Breast epithelium (tissue), 3 donors: ENCODE measurements around the gene ANKRD65.

Experiments
- CTCF ChIP-seq, 3 donors: fragments of 450-650 bp; IDR thresholded peaks; one replicate each; pipeline ENCODE4 v1.5.1; 2016 to 2017; ENCODE audit warnings: antibody characterized with exemption in 3 of 3, mild to moderate bottlenecking in 3 of 3, moderate library complexity in 3 of 3
- POLR2A ChIP-seq: fragments of 450-650 bp; IDR thresholded peaks from one replicate; pipeline ENCODE4 v1.6.1; 2016; ENCODE audit warnings: antibody characterized with exemption, mild to moderate bottlenecking, moderate library complexity

- no peak for TF ChIP-seq CTCF (IDR thresholded peaks at IDR 0.05)
- TF ChIP-seq POLR2A, result no peak
Measured at GRCh38 chr1:1436630-1437032, 15.6 kb upstream of the ANKRD65 start.
